Activated CD4-positive, CD25-positive, alpha-beta regulatory T cell (primary cell): ENCODE results near the gene MTFP1.
"Not testable (repeated sequence)": the region's sequence is repeated elsewhere in the genome, so short reads cannot be mapped to it uniquely, and the experiment has no call there.

Experiments used
- DNase-seq, 4 experiments: peaks; one replicate each; lab custom pipeline; 2025; lab: John Stamatoyannopoulos, UW

MTFP1 gene

DNA sequence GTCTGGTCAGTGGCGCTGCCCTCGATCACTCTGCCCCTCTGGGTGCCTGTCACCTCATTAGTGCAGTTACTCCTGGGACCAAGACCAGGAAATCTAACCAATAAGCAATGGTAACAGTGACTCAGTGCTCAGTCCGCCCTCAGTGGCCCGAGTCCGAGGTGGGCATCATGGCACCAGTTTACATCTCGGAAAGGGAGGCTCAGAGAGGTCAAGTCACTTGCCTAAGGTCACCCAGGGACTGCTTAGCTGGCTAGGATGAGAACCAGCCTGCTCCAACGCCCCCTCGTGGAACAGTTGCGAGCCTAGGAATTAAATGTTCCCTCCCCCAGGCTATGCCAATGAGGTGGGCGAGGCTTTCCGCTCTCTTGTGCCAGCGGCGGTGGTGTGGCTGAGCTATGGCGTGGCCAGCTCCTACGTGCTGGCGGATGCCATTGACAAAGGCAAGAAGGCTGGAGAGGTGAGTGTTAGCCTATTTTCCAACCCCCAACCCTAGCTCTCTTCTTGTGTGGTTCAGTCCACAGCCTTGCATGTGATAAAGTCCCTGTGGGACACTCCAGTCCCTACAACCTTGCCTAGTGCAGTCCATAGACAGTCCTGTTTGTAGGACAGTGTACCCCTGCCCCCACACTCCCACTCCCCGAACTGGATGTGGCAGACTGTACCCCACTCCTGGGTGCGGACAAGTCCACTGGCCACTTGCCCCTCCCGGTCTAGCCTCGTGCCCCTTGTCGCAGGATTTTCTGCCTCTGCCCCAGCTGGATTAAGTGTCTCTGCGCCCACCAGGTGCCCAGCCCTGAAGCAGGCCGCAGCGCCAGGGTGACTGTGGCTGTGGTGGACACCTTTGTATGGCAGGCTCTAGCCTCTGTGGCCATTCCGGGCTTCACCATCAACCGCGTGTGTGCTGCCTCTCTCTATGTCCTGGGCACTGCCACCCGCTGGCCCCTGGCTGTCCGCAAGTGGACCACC, 1.1 kb downstream of the MTFP1 start:
- peak; percentile 57 to 79 (median 66) for DNase-seq

DNA sequence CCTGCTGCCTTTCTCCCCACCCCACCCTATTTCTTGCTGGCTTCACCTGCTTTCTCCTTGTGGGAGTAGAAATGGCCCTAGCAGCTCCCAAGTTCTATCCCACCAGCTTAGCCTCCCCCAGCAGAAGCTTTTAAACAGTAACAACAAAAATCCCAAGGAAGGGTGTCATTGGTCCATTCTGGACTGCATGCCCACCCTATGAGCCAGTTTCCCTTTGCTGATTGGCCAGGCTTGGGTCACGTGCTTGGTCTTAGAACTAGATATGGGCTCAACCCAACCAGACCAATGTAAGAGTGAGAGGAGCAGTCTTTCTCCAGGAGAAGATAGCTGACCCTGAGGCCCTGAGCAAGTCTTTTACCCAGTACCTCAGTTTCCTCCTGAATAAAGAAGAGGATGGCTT, 2.3 kb downstream of the MTFP1 start:
- DNase-seq, result no peak

- no peak for DNase-seq
Measured at GRCh38 chr22:30429887-30430286, 4.3 kb downstream of the MTFP1 start.

DNA sequence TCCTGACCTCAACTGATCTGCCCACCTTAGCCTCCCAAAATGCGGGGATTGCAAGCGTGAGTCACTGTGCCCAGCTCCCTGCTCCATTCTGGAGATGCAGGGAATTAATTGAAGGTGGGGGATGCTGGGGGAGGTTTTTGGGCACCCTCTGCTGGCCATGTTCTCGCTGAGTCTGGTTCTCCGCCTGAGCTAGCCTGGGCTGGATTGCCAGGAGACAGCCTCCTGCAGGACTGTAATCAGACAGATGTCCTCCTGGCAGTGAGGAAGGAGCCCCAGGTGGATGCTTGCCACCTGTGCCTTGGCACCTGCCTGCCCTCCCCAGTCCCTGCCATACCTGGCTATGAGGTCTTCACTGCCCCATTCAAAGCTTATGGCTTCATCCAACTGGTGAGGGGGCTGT, 5.4 kb downstream of the MTFP1 start:
- no peak for DNase-seq

- DNase-seq, result no peak
Measured at GRCh38 chr22:30432096-30432495, 6.5 kb downstream of the MTFP1 start.

- DNase-seq, result no peak
Measured at GRCh38 chr22:30432520-30432919, 7.0 kb downstream of the MTFP1 start.

GRCh38 chr22:30433227-30433626, 7.7 kb downstream of the MTFP1 start:
- DNase-seq, result no peak

DNA sequence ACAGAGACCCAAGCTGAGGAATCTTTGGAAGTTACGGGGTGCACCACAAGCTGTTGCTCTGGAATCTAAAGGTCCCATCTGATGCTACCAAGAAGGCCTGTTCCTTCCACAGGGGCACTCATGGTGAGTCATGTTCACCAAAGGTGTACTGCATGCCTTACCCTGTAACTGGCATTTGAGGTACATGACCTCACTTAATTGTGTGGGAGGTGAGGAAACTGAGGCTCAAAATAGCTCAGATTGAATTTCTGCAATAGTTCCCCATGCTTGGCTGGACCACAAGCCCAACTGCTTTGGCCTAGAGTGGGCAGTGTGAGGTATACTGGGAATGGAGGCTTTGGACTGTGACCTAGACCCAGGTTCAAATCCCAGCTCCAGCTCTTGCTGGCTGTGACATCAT, 8.2 kb downstream of the MTFP1 start:
- no peak for DNase-seq

DNA sequence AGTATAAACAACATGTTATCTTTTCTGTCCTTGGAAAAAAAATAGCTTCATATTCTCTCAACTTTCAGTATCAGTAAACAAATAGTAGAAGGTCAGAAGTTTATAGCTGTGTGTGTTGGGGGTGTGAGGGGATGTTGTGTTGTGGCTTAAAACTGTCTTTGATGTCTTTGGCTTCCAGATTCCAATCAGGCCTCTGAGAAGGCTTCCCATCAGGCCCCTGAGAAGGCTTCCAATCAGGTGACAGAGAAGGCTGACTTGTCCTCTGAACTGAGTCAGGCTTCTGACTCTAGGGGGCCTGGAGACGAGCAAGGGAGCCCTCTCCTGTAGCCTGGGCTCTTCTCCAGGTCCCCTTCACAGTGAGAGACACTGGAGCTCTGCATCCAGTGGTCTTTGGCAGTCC, 9.3 kb downstream of the MTFP1 start:
- no peak for DNase-seq

DNA sequence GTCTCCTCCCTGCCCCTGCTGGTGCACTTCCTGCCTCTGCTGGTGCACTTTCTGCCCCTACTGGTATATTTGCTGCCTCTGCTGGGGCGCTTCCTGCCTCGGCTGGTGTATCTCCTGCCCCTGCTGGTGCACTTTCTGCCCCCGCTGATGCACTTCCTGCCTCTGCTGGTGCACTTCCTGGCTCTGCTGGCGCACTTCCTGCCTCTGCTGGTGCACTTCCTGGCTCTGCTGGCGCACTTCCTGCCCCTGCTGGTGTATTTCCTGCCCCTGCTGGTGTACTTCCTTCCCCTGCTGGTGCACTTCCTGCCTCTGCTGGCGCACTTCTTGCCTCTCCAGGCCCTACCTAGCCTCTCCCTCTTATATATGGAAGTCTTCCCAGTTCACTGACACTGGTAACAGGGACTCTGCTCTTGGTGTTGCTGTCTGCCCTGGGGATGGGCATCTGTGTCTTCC, 10.1 kb downstream of the MTFP1 start:
- peak; percentile 33 to 79 (median 58) for DNase-seq

DNA sequence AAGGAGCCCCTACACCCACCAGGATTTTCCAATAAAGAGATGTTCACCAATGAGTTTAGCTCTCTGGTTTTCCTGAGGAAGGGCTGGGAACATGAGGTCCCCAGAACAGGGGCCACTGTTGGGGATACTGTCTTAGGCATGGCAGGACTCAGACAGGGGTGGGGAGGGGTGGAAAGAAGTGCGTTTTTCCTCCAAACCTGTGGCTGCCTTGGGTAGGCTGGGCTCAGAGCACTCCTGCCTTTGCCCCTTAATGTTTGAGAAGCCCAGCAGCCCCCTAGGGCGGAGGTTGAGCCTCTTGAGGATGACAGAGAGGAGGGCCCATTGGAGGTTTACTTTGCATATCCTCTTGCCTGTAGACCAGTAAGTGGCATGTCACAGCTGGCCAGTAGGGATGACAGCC, 10.6 kb downstream of the MTFP1 start:
- DNase-seq, result no peak

DNA sequence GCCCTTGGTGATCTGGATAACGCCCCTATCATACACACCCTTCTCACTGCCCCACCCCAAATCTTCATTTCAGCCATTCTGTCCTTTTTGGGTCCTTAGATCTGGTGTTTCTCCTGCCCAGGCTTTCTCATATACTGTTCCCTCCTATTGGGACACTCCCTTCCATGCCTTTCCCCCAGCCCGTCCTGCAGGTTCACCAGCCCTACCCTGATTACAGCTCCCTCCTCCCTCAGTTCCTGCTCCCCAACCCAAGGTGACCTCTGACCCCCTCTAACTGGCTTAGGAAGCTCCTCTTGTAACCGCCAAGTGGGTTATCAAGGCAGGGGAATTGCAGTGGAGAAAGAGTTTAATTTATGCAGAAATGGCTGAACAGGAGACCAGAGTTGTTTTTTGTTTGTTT, 13.0 kb downstream of the MTFP1 start:
- no peak for DNase-seq

GRCh38 chr22:30439226-30439625, 13.7 kb downstream of the MTFP1 start:
- no peak for DNase-seq

DNA sequence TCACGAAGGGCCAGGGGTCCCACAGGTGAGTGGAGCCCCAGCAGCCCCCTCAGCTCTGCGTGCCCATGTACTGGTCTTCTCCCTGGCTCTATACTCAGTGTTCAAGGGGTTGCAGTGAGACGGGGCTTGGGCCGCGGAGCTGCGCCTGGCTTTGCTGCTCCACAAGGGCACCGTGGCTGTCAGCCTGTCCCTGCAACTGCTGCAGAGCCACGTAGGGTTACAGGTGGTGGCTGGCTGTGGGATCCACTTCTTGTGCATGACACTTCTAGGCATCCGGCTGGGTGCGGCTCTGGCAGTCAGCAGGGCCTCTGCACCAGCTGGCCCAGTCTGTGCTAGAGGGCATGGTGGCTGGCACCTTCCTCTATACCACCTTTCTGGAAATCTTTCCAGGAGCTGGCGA, 14.3 kb downstream of the MTFP1 start:
- DNase-seq, result no peak

DNA sequence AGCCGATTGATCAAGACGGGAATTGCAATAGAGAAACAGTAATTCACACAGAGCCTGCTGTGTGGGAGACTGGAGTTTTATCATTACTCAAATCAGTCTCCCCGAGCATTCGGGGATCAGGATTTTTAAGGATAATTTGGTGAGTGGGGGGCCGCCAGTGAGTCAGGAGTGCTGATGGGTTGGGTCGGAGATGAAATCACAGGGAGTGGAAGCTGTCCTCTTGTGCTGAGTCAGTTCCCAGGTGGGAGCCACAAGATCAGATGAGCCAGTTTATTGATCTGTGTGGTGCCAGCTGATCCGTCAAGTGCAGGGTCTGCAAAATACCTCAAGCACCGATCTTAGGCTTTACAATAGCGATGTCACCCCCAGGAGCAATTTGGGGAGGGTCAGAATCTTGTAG, 15.5 kb downstream of the MTFP1 start:
- DNase-seq, result no peak

DNA sequence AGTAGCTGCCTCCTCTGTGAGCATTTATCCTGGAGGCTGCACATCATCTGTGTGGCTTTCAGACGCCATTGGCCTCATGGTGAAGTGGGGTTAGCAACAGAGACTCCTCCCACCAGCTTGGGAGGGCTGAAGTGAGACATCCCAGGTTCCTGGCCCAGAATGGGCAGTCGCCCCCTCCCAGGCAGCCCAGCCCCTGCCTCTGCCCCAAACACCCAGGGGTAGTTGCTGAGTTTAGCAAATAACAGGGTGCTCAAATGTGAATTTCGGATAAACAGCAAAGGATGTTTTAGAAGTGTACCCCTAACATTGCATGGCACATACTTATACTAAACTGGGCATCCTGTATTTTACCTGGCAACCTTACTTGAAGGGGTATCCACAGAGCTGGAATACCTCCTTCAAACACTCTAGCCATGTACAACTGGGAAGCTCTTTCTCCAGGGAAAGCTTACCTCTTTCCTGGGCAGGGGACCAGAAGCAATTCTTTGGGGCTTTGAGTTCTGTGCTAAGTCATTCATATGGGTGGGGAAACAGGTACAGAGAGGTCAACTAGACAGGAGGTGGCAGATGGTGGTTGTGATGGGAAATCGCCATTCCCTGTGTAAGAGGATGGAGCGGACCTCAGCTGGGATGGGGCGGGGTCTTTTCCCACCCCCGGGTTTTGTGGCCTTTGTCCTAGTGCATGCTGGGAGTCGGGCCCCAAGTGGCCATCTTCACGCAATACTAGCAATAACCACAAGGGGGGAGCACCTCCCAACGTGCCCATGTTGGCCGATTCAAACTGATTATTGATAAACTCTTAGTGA, 19.3 kb downstream of the MTFP1 start:
- DNase-seq, result no peak

- DNase-seq, result no peak
Measured at GRCh38 chr22:30445438-30446145, 20.0 kb downstream of the MTFP1 start.

- DNase-seq, result no peak
Measured at GRCh38 chr22:30447656-30448055, 22.1 kb downstream of the MTFP1 start.

DNA sequence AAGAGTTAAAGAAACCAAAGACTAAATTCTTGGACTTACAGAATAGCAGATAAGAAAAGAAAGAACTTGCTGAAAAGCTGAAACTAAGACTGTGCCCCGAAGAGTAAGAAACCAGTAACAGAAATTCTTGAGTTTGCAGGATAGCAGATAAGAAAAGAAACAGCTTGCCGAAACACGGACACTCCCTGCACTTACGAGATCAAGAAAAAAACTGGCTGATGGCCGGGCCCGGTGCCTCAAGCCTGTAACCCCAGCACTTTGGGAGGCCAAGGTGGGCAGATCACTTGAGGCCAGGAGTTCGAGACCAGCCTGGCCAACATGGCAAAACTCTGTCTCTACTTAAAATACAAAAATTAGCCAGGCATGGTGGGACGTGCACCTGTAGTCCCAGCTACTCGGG, 25.9 kb downstream of the MTFP1 start:
- not testable (repeated sequence) for DNase-seq

GRCh38 chr22:30452861-30453260, 27.3 kb downstream of the MTFP1 start:
- no peak for DNase-seq

- no peak for DNase-seq
Measured at GRCh38 chr22:30453731-30454510, 28.4 kb downstream of the MTFP1 start.
